Immature natural killer cell (primary cell): ENCODE measurements around the gene EIF3M. TPM values are rescaled to one million over a fixed set of nuclear protein-coding genes. Genes with fewer than 3 reads are reported as not detected.

Source experiments
- DNase-seq, 3 donors: peaks; one replicate each; pipeline ENCODE4 v3.0.0; 2022; ENCODE audit warnings: mixed read lengths in 1 of 3
- H3K27ac Mint-ChIP-seq, 6 donors: one replicate each; pipeline ENCODE4 v1.8.0; 2020; ENCODE audit warnings: mixed read lengths in 6 of 6, mild to moderate bottlenecking in 5 of 6, inconsistent platforms in 4 of 6, moderate library complexity in 3 of 6
- H3K27me3 Mint-ChIP-seq, 3 donors: one replicate each; pipeline ENCODE4 v1.8.0; 2020 to 2021; ENCODE audit warnings: low read depth in 3 of 3, mild to moderate bottlenecking in 3 of 3, mixed read lengths in 3 of 3, moderate library complexity in 3 of 3, inconsistent platforms in 1 of 3
- H3K36me3 Mint-ChIP-seq, 3 donors: one replicate each; pipeline ENCODE4 v1.8.0; 2020; ENCODE audit warnings: mixed read lengths in 3 of 3, inconsistent platforms in 2 of 3, mild to moderate bottlenecking in 2 of 3
- H3K4me1 Mint-ChIP-seq, 2 donors: one replicate each; pipeline ENCODE4 v1.8.0; 2020; ENCODE audit warnings: inconsistent platforms in 2 of 2, mild to moderate bottlenecking in 2 of 2, mixed read lengths in 2 of 2, moderate library complexity in 1 of 2
- H3K4me3 Mint-ChIP-seq, 5 donors: one replicate each; pipeline ENCODE4 v1.8.0; 2020; ENCODE audit warnings: mild to moderate bottlenecking in 5 of 5, mixed read lengths in 5 of 5, inconsistent platforms in 3 of 5, moderate library complexity in 3 of 5
- H3K9me3 Mint-ChIP-seq, 6 donors: one replicate each; pipeline ENCODE4 v1.8.0; 2020; ENCODE audit warnings: mild to moderate bottlenecking in 6 of 6, mixed read lengths in 6 of 6, inconsistent platforms in 4 of 6, moderate library complexity in 3 of 6
- polyA plus RNA-seq, 3 donors: library from polyadenylated mRNA; unstranded; fragments of 300-500 nt; fragmentation: Illumina TruSeq; gene quantifications; one replicate each; pipeline ENCODE4 v1.2.3, GENCODE V29; 2021

The EIF3M gene
- polyA plus RNA-seq, 3 donors from 2014 or later, result 136 to 163 (median 162) TPM

DNA sequence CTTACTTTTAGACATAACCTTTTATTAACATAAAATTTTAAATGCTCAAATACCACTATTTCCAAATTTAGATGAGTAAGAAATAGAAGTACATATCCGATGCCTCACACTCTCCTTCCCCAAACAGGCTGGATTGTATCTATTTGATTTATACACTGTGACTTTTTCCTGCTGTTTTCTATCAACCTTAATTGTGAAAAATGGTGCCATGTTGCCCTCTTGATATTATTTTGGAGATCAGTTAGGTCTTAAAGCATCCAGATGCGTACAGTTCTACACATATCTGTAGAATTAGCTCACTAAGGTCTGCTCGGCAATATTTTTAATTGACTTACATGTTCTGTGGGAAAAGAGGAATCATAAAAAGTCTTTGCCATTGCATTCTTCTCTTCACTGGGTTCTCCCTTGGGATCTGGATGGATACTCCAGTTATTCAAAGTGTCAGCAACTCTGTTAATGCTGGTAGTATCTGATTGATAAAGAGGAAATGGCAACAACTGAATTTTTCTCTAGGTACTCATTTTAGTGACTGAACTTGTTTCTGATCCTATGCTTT lies 27.2 kb downstream of the EIF3M start:
- Mint-ChIP-seq H3K9me3 (no peaks in the 10 kb centered on the region), H3K27me3 (no peaks in the 10 kb centered on the region), H3K36me3 (peaks cover 16 to 17% (median 17%) of the 10 kb centered on the region in 3 donors), H3K27ac (no peak overlapping the region), H3K4me3 (no peak overlapping the region), H3K4me1 (peaks cover 0 to 3% of the 10 kb centered on the region in 2 donors)
- DNase-seq, result no peak

DNA sequence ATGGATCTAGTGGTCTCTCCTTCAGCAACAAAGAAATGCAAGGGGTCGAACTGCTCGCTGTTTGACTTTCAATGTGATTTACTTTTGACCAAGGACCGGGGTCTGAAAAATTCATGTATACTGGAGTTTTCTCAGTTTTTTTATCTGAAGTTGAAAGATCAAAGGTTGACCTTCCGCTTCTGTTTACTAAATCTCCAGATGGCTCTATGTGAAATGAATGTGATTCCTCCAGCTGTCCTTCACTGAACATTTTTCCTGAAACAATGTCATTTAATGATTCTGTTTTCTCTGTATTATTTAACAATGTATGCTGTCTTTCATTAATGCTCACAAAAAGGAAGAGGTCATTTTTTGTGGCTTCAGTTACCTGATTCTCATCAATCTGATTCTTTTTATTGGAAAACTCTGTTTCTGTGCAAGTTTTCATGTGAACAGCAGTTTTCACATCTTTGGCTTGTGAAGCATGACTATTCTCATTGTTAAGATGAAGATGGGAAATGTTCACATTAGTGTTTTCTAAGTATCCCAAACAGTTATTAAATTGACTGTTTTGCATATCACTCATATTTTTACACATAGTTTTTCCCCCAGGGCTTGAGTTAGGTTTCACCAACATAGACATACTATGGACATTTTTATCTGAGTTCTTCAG lies 30.0 kb downstream of the EIF3M start:
- no peak overlapping the region for H3K27ac Mint-ChIP-seq
- H3K4me1 Mint-ChIP-seq, result no peaks in the 10 kb centered on the region
- H3K4me3 Mint-ChIP-seq, result no peak overlapping the region
- no peak for DNase-seq
- peaks cover 0 to 3% (median 3%) of the 10 kb centered on the region in 3 donors for H3K27me3 Mint-ChIP-seq
- H3K9me3 Mint-ChIP-seq, result no peaks in the 10 kb centered on the region
- H3K36me3 Mint-ChIP-seq, result peaks cover 7 to 11% (median 10%) of the 10 kb centered on the region in 3 donors

DNA sequence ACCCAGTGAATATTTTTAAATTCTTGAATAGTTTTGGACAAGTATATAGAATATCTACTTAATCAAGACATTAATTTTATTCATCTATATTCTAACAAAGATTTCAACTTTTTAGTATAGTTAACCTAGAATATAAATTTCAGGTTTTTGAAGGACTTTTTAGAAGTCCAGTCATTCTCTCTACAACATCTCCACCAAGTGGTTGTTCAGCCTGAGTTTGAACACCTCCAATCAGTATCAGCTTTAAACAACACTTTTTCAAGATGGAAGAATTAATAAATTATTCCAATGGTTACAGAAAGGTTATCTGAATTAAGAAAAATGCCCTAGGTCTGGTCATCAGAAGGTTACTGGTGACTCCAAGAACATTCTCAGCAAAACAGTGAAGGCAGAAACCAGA lies 31.8 kb downstream of the EIF3M start:
- DNase-seq, result no peak

DNA sequence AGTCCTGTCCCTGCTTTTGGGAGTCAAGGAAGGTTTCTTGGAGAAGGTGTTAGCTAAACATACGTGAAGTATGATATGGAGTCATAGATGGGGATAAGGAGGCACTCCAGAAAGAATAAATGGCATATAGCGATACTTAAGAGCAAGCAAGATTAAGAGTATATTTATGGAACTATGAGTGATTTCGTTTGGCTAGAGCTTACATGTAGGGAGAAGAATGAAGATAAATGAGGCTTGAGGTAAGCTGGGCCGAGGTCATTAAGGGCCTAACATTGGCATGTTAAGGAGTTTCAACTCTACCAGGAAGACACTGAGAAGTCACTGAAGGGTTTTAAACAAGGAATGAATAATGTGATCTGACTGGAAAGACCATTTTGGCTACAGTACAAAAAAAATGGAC lies 33.3 kb downstream of the EIF3M start:
- Mint-ChIP-seq H3K27ac (no peak overlapping the region), H3K4me3 (no peak overlapping the region), H3K9me3 (peaks cover 0 to 5% (median 0%) of the 10 kb centered on the region in 6 donors), H3K36me3 (peaks cover 0 to 4% (median 0%) of the 10 kb centered on the region in 3 donors), H3K27me3 (peaks cover 6 to 13% (median 8%) of the 10 kb centered on the region in 3 donors), H3K4me1 (no peaks in the 10 kb centered on the region)
- DNase-seq, result no peak

More for the DNA sequence above, 31.8 kb downstream of the EIF3M start:
- Mint-ChIP-seq H3K4me3 (no peak overlapping the region), H3K36me3 (peaks cover 0 to 4% (median 4%) of the 10 kb centered on the region in 3 donors), H3K9me3 (peaks cover 0 to 3% (median 0%) of the 10 kb centered on the region in 6 donors), H3K27ac (no peak overlapping the region), H3K27me3 (peaks cover 0 to 9% (median 6%) of the 10 kb centered on the region in 3 donors), H3K4me1 (no peaks in the 10 kb centered on the region)

DNA sequence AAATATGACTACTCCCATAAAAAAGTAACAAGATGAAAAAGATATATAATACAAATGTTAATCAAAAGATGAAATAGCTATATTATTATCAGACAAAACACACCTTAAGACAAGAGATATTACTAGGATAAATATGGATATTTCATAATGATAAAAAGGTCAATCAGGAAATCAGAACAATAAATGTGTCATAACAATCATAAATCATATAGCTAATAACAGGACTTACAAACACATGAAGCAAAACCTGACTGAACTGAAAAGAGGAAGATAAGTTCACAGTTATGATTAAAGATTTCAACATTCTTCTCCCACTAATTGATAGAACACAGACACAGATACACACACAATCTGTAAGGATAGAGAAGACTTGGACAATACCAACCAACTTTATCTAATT lies 47.2 kb downstream of the EIF3M start:
- H3K27ac Mint-ChIP-seq, result no peak overlapping the region
- H3K36me3 Mint-ChIP-seq, result no peaks in the 10 kb centered on the region
- DNase-seq, result no peak
- no peak overlapping the region for H3K4me3 Mint-ChIP-seq
- no peaks in the 10 kb centered on the region for H3K4me1 Mint-ChIP-seq
- peaks cover 0 to 1% (median 0%) of the 10 kb centered on the region in 6 donors for H3K9me3 Mint-ChIP-seq
- H3K27me3 Mint-ChIP-seq, result peaks cover 0 to 11% (median 6%) of the 10 kb centered on the region in 3 donors

DNA sequence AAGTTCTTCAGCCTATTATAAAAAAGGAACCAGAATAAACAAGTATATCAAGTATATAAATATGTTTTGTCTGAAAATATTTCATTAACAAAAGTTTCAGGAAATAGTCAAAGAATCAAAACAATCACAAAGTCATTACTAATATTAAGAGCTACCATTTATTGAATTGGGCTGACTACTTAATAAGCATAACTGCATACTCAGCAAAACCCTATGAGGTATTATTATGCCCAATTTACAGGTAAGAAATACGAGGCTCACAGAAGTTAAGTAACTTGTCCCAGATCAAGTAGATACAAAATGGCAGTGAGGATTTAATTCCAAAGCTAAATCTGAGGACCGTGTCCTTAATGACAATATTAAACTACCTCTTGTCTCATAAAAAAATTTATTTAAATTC lies 52.2 kb downstream of the EIF3M start:
- Mint-ChIP-seq H3K27ac (no peak overlapping the region), H3K4me3 (no peak overlapping the region), H3K27me3 (peaks cover 0 to 7% (median 0%) of the 10 kb centered on the region in 3 donors), H3K36me3 (no peaks in the 10 kb centered on the region), H3K4me1 (no peaks in the 10 kb centered on the region), H3K9me3 (peaks cover 0 to 2% (median under 1%) of the 10 kb centered on the region in 6 donors)
- no peak for DNase-seq

DNA sequence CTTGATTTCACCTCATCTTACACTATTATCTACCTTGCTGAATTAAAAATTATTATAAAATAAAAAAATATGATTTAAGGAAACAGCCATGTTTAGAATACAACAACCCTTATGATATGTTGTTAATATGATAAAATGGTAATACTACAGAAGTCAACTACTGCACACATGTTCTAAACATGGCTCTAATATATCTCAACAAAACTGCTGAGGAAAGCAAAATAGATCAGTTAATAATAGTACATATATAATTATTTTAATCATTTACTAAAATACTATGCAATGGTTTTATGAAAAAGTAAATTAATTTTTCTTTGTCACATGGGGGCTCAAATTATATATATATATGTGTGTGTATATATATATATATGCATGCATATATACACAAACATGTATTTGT lies 57.7 kb downstream of the EIF3M start:
- Mint-ChIP-seq H3K4me1 (no peaks in the 10 kb centered on the region), H3K36me3 (no peaks in the 10 kb centered on the region), H3K27ac (no peak overlapping the region), H3K27me3 (peaks cover 0 to 6% (median 0%) of the 10 kb centered on the region in 3 donors), H3K9me3 (peaks cover 0 to 2% (median under 1%) of the 10 kb centered on the region in 6 donors), H3K4me3 (no peak overlapping the region)
- DNase-seq, result no peak

DNA sequence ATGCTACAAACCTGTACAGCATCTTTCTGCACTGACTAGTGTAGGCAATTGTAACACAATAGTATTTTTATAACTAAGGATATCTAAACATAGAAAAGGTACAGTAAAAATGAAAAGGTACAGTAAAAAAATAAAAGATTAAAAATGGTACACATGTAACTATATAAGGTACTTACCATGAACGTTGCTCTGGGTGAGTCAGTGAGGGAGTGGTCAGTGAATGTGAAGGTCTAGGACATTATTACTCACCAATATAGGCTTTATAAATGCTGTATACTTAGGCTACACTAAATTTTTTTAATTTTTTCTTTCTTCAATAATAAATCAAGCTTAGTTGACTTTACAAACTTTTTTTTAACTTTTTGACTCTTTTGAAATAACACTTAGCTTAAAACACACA lies 59.9 kb downstream of the EIF3M start:
- peaks cover 0 to 7% (median 2%) of the 10 kb centered on the region in 3 donors for H3K27me3 Mint-ChIP-seq
- DNase-seq, result no peak
- no peak overlapping the region for H3K27ac Mint-ChIP-seq
- no peaks in the 10 kb centered on the region for H3K4me1 Mint-ChIP-seq
- no peaks in the 10 kb centered on the region for H3K36me3 Mint-ChIP-seq
- H3K9me3 Mint-ChIP-seq, result peaks cover 0 to 2% (median 0%) of the 10 kb centered on the region in 6 donors
- H3K4me3 Mint-ChIP-seq, result no peak overlapping the region

Other genes with a start within 250 kb of the EIF3M start
- gene WT1, start 148.3 kb upstream of the EIF3M start, polyA plus RNA-seq, result not detected
- not detected for gene CCDC73, start 210.8 kb downstream of the EIF3M start, polyA plus RNA-seq
- gene PRRG4, start 246.1 kb downstream of the EIF3M start, polyA plus RNA-seq, result not detected